Measurements from ENCODE around the gene PEAR1.

The PEAR1 gene, protein sequence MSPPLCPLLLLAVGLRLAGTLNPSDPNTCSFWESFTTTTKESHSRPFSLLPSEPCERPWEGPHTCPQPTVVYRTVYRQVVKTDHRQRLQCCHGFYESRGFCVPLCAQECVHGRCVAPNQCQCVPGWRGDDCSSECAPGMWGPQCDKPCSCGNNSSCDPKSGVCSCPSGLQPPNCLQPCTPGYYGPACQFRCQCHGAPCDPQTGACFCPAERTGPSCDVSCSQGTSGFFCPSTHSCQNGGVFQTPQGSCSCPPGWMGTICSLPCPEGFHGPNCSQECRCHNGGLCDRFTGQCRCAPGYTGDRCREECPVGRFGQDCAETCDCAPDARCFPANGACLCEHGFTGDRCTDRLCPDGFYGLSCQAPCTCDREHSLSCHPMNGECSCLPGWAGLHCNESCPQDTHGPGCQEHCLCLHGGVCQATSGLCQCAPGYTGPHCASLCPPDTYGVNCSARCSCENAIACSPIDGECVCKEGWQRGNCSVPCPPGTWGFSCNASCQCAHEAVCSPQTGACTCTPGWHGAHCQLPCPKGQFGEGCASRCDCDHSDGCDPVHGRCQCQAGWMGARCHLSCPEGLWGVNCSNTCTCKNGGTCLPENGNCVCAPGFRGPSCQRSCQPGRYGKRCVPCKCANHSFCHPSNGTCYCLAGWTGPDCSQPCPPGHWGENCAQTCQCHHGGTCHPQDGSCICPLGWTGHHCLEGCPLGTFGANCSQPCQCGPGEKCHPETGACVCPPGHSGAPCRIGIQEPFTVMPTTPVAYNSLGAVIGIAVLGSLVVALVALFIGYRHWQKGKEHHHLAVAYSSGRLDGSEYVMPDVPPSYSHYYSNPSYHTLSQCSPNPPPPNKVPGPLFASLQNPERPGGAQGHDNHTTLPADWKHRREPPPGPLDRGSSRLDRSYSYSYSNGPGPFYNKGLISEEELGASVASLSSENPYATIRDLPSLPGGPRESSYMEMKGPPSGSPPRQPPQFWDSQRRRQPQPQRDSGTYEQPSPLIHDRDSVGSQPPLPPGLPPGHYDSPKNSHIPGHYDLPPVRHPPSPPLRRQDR

GRCh38 chr1:156893048-156893953, at the start of gene PEAR1:
TSS of gene PEAR1 (plus strand) at chr1:156893718. CDS start at chr1:156903927, 10,209 bp downstream.
- no peak for DNase-seq

- DNase-seq = no peak
These were observed 49.4 kb upstream of the PEAR1 start for GRCh38 chr1:156844102-156844501.

- no peak for DNase-seq
These were observed 48.9 kb upstream of the PEAR1 start for GRCh38 chr1:156844638-156845037.

- DNase-seq = no peak
These were observed 48.2 kb upstream of the PEAR1 start for GRCh38 chr1:156845055-156845952.

- no peak for DNase-seq
These were observed 47.5 kb upstream of the PEAR1 start for GRCh38 chr1:156845953-156846545.

- DNase-seq = no peak
These were observed 46.9 kb upstream of the PEAR1 start for GRCh38 chr1:156846643-156847042.

- no peak for DNase-seq
These were observed 45.7 kb upstream of the PEAR1 start for GRCh38 chr1:156847591-156848460.

DNA sequence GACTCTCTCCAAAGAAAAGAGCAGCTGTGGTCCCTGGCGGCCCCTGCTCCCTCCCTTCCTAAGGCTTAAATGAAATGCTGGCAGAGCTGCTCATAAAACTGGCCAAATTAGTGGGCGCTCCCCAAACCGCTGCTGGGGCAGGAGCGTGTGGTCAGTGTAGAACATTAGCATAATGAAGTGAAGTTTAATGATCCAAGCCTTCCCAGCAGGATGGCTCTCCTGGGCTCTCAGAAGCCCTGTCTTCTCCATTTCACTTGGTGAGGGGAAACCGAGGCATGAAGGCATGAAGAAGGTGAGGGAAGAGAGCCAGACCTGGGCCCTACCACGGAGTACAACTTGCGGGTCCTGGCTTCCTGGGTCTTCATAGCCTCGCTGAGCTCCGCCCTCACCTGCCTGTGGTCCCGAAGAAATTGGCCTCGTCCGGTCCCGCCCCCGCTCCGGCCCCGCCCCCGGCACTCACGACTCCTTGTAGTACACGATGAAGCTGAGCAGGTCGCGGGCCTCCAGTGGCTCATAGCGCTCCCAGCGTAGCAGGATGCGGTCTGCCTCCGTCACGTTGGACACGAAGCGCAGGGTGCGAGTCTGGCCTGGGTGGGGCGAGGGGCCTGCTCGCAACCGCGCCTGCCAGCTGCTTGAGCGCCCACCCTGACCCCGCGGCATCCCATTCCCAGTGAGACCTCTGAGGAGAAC, 44.9 kb upstream of the PEAR1 start:
- DNase-seq = no peak

DNA sequence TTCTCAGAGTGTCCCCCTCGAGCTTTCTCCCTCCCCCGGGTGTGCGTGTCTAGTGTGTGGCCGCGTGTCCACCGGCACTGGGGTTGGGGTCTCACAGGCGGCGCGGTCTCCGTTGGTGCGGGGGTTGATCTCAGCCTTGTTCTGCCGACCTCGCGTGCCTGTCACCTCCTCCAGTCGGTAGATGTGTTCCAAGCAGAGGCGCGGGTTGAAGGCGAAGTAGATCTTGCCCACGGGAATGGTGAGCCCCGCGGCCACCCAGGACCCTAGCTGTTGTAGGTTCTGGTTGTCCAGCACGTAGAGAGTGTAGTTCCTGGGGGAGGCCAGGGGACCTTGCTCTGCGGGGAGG, 44.4 kb upstream of the PEAR1 start:
- no peak for DNase-seq

- no peak for DNase-seq
These were observed 41.6 kb upstream of the PEAR1 start for GRCh38 chr1:156851779-156852417.

DNA sequence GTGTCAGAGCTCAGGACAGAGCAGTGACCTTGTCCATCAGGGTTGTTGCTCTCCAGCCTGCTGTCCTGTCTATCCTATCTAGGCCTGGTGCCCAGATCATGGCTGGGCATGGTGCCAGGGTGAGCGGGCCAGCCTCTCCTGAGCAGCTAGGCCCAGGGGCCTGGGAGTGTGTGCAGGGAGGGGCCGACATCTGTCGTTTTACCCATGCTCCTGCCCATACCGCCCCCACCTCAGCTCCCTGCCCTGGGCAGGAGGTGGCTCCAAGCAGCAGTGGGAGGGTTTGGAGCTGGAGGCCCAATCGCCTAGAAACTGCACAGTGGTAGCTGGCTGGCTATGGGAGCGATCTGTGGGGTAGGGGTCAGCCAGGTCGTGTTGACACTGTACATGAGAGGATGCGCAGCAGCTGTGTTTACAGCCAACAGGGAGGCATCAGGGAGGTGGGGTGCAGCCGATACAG, 41.1 kb upstream of the PEAR1 start:
- DNase-seq = peak; percentile 76

GRCh38 chr1:156853761-156854160, 39.8 kb upstream of the PEAR1 start:
- DNase-seq = no peak

GRCh38 chr1:156854634-156855033, 38.9 kb upstream of the PEAR1 start:
- DNase-seq = no peak

DNA sequence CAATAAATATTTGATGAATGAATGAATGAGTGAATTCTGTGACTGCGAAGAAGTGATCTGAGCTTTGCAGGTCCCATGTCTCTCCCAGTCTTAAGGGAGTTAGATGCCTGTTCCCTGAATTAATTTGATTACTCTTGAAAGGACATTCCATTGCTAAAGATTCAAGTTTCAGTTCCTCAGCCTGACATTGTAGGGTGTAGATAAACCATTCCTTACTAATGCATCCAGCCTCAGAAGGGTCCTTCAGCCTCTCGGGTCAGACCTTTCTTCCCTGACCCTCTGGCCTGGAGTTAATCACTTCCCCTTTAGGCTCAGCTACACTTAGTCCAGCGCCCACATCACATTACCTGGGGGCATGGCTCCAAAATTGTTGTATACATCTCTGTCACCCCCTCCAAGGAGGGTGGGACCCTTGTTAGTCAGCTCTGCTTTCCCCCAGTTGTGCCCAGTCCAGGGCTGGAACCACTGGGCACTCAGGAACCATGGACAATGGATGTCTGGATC, 37.2 kb upstream of the PEAR1 start:
- DNase-seq = no peak

GRCh38 chr1:156857532-156857931, 36.0 kb upstream of the PEAR1 start:
- no peak for DNase-seq

DNA sequence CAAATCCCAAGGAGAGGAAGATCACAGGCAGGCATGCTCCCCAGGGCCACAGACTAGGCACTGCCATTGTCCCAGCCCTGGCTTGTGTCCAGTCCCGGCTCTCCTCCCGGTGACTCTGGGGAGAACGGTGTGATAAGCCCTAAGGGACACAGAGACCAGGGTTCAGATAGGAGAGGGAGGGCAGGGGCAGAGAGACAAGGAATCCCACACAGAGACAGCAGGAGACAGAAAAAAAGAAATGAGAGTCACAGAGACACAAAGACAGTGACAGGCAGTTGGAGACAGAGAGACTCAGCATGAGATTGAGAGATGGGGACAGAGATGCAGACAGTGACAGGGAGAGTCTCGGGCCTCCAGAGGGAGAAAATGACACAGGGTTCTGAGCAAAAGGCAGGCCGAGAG, 35.0 kb upstream of the PEAR1 start:
- DNase-seq = no peak

DNA sequence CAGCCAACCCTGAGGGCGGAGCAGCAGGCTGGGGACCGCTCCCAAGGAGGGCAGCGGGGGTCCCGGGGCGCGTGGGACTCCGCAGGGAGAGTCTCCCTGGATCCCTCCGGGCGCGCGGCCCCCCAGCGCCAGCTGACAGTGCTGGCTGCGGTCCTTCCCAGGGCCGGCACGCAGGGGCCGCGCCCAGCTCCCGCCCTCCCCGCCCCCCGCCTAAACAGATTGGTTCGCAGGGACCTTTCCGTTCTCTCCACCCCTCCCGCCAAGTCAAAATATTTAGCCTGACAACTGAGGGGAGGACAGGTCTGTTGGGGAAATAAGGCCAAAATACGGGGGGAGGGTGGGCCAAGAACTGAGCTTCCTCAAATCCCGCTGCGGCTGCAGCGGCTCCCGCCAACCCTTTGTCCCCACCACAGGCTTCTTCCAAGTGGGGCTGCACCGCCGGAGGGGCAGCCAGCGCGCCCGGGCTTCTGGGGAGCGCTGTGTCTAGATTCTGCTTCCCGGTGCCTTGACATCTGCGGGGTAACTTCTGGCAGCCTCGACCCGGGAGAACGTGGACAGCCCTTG, 34.5 kb upstream of the PEAR1 start, which contains the start of gene INSRR:
Gene INSRR, minus strand, starts transcription at position 159 of the 564 bp plus-strand sequence. CDS start 496 bp downstream, outside the sequence.
- DNase-seq = no peak

DNA sequence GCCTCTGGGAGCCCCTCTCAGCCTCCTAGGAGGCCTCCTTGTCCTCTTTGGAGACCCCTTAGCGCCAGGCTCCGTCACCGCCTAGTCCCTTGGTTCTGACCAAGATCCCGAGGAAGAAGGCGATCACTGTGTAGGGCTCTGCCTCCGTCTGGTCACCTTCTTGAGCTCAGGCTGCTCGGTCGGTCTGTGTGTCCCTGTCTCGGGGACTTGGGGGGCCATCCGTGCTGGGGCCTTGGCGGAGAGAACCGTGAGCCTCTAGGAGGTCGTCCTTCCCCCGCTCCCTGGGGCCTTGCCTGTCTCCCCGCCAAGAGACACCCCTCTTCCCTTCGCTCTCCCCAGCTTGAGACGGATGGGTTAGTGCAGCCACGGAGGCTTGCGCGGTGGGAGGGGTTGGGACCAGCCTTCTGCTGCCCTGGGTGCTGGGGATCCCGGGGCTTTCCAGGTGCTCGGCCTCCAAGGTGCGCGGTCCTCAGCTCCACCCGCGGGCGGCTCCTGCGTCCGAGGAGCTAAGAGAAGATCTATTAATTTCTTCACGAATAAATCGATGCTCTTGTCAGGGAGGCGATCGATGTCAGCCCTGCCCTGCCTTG, 33.9 kb upstream of the PEAR1 start:
- DNase-seq = no peak
